Measurements from ENCODE around the gene DNAH6. TPM values are rescaled to one million over a fixed set of nuclear protein-coding genes. Genes with fewer than 3 reads are reported as not detected.

DNAH6 gene
- total RNA-seq, 2 donors from 2014 or later = 0.24 to 0.30 TPM

DNA sequence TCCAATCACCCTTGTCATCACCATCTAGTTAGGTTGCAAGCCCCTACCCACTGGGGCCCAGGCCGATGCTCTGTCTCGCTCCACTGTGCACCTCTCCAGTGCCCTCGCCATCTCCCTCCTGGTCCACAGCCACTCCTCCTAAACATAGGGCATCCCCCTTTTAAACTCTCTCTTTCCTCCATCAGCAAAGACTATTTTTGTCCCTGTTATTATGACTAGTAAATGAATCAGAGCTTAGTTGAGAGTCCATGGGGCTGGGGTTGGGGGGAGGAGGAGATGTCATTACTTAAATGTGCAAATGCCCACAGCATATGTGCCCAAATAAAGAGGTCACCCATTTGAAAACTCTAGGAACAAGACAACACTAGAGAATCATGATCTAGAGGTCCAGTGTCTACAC is 197.1 kb downstream of the DNAH6 start:
- TF ChIP-seq CTCF (IDR thresholded peaks at IDR 0.05) = no peak
- Histone ChIP-seq H3K4me1 (no peaks in the 10 kb centered on the region), H3K36me3 (no peaks in the 10 kb centered on the region), H3K27ac (no peak overlapping the region), H3K27me3 (no peaks in the 10 kb centered on the region), H3K9me3 (no peaks in the 10 kb centered on the region), H3K4me3 (no peak overlapping the region)
- no peak for DNase-seq (ENCODE audit: low spot score)

DNA sequence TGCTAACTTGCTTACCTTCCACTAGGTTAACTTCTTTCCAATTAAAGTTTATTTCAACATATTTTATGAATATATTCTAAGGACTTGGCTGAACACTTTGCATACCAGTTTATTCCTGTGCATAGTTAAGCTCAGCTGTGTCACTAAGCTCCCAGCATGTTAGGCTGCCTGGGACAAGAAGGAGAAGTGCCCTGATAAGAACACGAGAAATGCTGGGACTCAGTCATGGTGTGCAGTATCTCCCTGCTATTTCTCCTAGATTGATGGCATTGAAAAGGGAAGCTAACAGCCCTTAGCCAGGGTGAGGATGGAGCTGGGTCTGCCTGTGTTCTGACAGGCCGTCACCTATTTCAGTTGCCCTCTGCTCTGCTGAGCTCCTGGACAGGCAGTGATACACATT is 200.3 kb downstream of the DNAH6 start:
- no peaks in the 10 kb centered on the region for H3K4me1 ChIP-seq
- H3K27me3 ChIP-seq = no peaks in the 10 kb centered on the region
- no peak for TF ChIP-seq CTCF (IDR thresholded peaks at IDR 0.05)
- no peak for DNase-seq (ENCODE audit: low spot score)
- H3K9me3 ChIP-seq = no peaks in the 10 kb centered on the region
- H3K27ac ChIP-seq = no peak overlapping the region
- no peak overlapping the region for H3K4me3 ChIP-seq
- H3K36me3 ChIP-seq = no peaks in the 10 kb centered on the region

DNA sequence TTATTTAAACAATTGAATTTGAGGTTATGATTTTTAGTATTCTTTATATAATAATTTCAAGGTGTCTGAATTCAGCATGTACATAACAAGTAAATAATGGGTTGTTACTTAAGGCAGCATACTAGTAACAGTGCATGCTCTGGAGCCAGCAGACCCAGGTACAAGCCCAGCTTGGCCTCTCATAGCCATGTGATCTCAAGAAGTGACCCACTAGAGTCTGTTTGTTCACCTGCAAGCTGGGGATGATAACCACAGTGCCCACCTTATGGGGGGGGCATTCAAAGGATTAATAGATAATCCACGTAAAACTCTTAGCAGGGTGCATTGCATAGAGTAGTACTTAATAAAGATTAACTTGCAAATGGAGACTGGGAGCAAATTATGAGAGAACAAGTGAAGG is 201.0 kb downstream of the DNAH6 start:
- Histone ChIP-seq H3K36me3 (no peaks in the 10 kb centered on the region), H3K9me3 (no peaks in the 10 kb centered on the region), H3K4me1 (no peaks in the 10 kb centered on the region), H3K27me3 (no peaks in the 10 kb centered on the region), H3K27ac (no peak overlapping the region), H3K4me3 (no peak overlapping the region)
- no peak for TF ChIP-seq CTCF (IDR thresholded peaks at IDR 0.05)
- no peak for DNase-seq (ENCODE audit: low spot score)

- no peaks in the 10 kb centered on the region for H3K9me3 ChIP-seq
- H3K27me3 ChIP-seq = no peaks in the 10 kb centered on the region
- H3K27ac ChIP-seq = no peak overlapping the region
- no peak overlapping the region for H3K4me3 ChIP-seq
- H3K4me1 ChIP-seq = no peaks in the 10 kb centered on the region
- H3K36me3 ChIP-seq = no peaks in the 10 kb centered on the region
- DNase-seq (ENCODE audit: low spot score) = no peak
- TF ChIP-seq CTCF (IDR thresholded peaks at IDR 0.05) = no peak
These were observed 203.1 kb downstream of the DNAH6 start for GRCh38 chr2:84719434-84719833.

DNA sequence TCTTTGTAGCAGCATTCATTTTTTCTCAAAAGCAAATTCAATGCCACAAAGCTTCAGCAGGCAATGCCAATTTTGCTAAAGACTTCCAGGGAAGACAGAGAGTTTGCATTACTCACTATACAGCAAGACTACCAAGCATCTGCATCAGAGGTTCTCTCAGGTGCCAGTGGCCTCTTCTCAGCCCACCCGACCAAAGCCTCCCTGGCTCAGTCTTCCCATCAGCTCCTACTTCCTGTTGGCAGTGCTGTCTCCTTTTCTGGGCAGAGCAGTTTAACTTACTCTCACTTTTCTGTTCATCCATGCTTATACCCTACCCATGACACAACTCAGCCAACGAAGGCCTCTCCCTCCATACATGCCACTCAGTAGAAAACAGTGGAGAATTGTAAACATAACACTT is 207.5 kb downstream of the DNAH6 start:
- DNase-seq (ENCODE audit: low spot score) = no peak
- H3K4me1 ChIP-seq = no peaks in the 10 kb centered on the region
- no peak overlapping the region for H3K4me3 ChIP-seq
- no peaks in the 10 kb centered on the region for H3K36me3 ChIP-seq
- no peak overlapping the region for H3K27ac ChIP-seq
- no peak for TF ChIP-seq CTCF (IDR thresholded peaks at IDR 0.05)
- H3K9me3 ChIP-seq = no peaks in the 10 kb centered on the region
- H3K27me3 ChIP-seq = no peaks in the 10 kb centered on the region

DNA sequence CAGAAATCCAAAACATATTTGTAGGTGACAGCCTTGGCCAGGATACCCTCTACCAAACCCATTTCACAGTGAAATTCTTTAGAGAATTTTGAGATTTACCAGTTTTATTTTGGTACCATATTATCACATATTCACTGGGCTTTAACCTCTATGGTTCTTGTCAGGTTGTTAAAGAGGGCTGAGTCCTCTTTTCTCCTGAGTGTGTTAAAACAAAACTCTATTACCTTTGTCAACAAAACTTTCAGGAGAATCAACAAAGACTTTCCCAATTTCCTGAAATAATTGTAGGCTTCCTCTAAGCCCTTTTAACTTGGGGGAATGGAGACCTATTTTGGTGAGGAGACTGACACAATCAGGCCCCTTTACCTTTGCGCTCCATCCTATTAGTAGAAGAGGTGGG is 209.4 kb downstream of the DNAH6 start:
- Histone ChIP-seq H3K36me3 (no peaks in the 10 kb centered on the region), H3K4me3 (no peak overlapping the region), H3K9me3 (no peaks in the 10 kb centered on the region), H3K27ac (no peak overlapping the region), H3K27me3 (no peaks in the 10 kb centered on the region), H3K4me1 (no peaks in the 10 kb centered on the region)
- no peak for TF ChIP-seq CTCF (IDR thresholded peaks at IDR 0.05)
- DNase-seq (ENCODE audit: low spot score) = no peak
